Skeletal muscle satellite cell (primary cell): ENCODE measurements around the gene LNX1.
A peak's percentile ranks its signal among the peaks of the same experiment; 100 is the strongest.
"Not testable (repeated sequence)": the region's sequence is repeated elsewhere in the genome, so short reads cannot be mapped to it uniquely, and the experiment has no call there.

Experiments
- H3K27me3 ChIP-seq: 2 replicates; pipeline ENCODE4 v1.7.0; 2013; ENCODE audit warnings: low read length; ENCODE audit not compliant: control insufficient read depth, insufficient read depth
- H3K36me3 ChIP-seq: 2 replicates; pipeline ENCODE4 v1.7.0; 2013; ENCODE audit warnings: mild to moderate bottlenecking, control low read depth, low read length; ENCODE audit not compliant: insufficient read depth
- H3K4me1 ChIP-seq: 2 replicates; pipeline ENCODE4 v1.7.0; 2013; ENCODE audit warnings: low read length; ENCODE audit not compliant: control insufficient read depth, insufficient read depth
- H3K4me2 ChIP-seq: 2 replicates; pipeline ENCODE4 v1.7.0; 2013; ENCODE audit warnings: mild to moderate bottlenecking, low read length
- H3K4me3 ChIP-seq: 2 replicates; pipeline ENCODE4 v1.7.0; 2013; ENCODE audit warnings: low read length
- H3K9ac ChIP-seq: 2 replicates; pipeline ENCODE4 v1.7.0; 2013; ENCODE audit warnings: mild to moderate bottlenecking, low read depth, low read length, moderate library complexity
- H3K9me3 ChIP-seq: replicated peaks from 2 replicates; pipeline ENCODE4 v1.7.0; 2013; ENCODE audit warnings: mild to moderate bottlenecking, control low read depth, low read length

Gene LNX1

DNA sequence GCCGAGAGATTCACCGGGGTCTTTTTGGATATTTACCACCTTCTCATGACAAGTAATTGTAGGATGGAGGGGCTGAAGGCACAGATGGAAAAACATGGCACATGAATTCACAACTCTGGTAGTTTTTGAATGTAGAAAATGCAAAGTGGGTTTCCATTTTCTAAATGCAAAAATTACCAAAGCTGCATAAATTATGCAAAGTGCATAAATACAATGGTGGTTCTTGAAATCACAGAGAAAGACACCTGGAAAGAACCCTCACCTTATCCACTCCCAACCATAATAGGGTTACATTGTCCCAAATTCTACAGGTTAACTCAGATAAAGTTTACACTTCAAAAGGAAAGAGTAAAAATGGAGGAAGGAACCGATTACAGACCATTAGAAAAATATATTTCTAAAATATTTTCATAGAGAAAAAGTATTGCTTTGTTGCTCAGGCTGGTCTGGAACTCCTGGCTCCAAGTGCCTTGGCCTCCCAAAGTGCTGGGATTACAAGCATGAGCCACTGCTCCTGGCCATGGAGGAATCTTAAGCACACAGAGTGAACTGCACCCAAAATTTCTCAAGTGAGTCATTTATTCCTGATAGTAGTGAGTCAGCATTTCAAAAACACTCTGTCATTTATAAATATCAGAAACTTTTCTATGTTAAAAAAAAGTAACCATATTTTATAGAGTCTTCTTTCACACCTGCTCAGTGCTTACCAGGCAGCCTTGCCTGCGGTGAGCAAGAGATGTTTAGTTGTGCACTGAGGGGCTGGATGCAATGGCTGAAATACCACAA lies 112.4 kb downstream of the LNX1 start:
- no peak overlapping the region for H3K4me3 ChIP-seq
- no peaks in the 10 kb centered on the region for H3K27me3 ChIP-seq
- peaks cover 2% of the 10 kb centered on the region for H3K36me3 ChIP-seq
- H3K4me2 ChIP-seq = peak overlapping the region; percentile 30
- H3K4me1 ChIP-seq = peaks cover 57% of the 10 kb centered on the region
- H3K9ac ChIP-seq = peak overlapping the region; percentile 49
- H3K9me3 ChIP-seq = no peaks in the 10 kb centered on the region

GRCh38 chr4:53477636-53478035 lies 113.7 kb downstream of the LNX1 start:
- Histone ChIP-seq H3K27me3 (no peaks in the 10 kb centered on the region), H3K36me3 (peaks cover 2% of the 10 kb centered on the region), H3K4me2 (no peak overlapping the region), H3K9me3 (no peaks in the 10 kb centered on the region), H3K4me3 (no peak overlapping the region), H3K4me1 (peaks cover 57% of the 10 kb centered on the region), H3K9ac (no peak overlapping the region)

GRCh38 chr4:53477038-53477565 lies 114.2 kb downstream of the LNX1 start:
- H3K9ac ChIP-seq = peak overlapping the region; percentile 63
- H3K4me2 ChIP-seq = peak overlapping the region; percentile 55
- peaks cover 57% of the 10 kb centered on the region for H3K4me1 ChIP-seq
- no peaks in the 10 kb centered on the region for H3K9me3 ChIP-seq
- H3K4me3 ChIP-seq = peak overlapping the region; percentile 30
- peaks cover 2% of the 10 kb centered on the region for H3K36me3 ChIP-seq
- H3K27me3 ChIP-seq = no peaks in the 10 kb centered on the region

GRCh38 chr4:53476232-53477037 lies 114.9 kb downstream of the LNX1 start:
- no peaks in the 10 kb centered on the region for H3K27me3 ChIP-seq
- peak overlapping the region; percentile 30 for H3K4me3 ChIP-seq
- H3K4me2 ChIP-seq = peak overlapping the region; percentile 55
- peaks cover 57% of the 10 kb centered on the region for H3K4me1 ChIP-seq
- H3K9me3 ChIP-seq = no peaks in the 10 kb centered on the region
- peak overlapping the region; percentile 63 for H3K9ac ChIP-seq
- peaks cover 2% of the 10 kb centered on the region for H3K36me3 ChIP-seq

DNA sequence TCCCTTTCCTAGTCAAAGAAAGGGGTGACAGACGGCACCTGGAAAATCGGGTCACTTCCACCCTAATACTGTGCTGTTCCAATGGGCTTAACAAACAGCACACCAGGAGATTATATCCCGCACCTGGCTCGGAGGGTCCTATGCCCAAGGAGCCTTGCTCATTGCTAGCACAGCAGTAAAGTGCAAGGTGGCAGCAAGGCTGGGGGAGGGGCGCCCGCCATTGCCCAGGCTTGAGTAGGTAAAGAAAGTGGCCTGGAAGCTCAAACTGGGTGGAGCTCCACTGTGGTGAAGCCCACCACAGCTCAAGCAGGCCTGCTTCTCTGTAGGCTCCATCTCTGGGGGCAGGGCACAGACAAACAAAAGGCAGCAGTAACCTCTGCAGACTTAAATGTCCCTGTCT lies 124.7 kb downstream of the LNX1 start:
- H3K4me3 ChIP-seq, H3K4me1 ChIP-seq, H3K9me3 ChIP-seq, H3K36me3 ChIP-seq, H3K27me3 ChIP-seq, H3K4me2 ChIP-seq, H3K9ac ChIP-seq: not testable (repeated sequence)

- Histone ChIP-seq H3K27me3 (no peaks in the 10 kb centered on the region), H3K4me1 (no peaks in the 10 kb centered on the region), H3K4me3 (no peak overlapping the region), H3K9ac (no peak overlapping the region), H3K36me3 (peaks cover 11% of the 10 kb centered on the region), H3K9me3 (no peaks in the 10 kb centered on the region), H3K4me2 (no peak overlapping the region)
Measured at GRCh38 chr4:53465891-53466290, 125.4 kb downstream of the LNX1 start.

DNA sequence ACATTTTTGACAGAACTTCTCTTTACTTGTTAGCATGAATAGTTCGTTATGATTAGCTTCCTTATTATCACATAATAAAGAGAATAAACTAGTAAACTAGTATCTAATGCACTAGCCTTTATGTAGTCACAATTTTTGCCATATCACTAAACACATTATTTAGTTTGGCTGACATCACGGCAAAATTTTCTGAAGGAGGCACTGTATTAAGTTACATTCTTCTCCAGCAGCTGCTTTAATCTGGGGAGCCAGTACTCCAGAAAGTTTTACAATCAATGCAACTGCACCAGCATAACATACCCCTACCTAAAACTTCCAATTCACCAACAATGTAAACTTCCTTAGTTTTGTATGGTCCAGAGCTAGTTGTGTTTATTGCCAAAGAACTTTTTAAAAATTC lies 126.0 kb downstream of the LNX1 start:
- Histone ChIP-seq H3K4me1 (no peaks in the 10 kb centered on the region), H3K27me3 (no peaks in the 10 kb centered on the region), H3K9ac (no peak overlapping the region), H3K9me3 (no peaks in the 10 kb centered on the region), H3K36me3 (peaks cover 13% of the 10 kb centered on the region), H3K4me3 (no peak overlapping the region), H3K4me2 (no peak overlapping the region)

DNA sequence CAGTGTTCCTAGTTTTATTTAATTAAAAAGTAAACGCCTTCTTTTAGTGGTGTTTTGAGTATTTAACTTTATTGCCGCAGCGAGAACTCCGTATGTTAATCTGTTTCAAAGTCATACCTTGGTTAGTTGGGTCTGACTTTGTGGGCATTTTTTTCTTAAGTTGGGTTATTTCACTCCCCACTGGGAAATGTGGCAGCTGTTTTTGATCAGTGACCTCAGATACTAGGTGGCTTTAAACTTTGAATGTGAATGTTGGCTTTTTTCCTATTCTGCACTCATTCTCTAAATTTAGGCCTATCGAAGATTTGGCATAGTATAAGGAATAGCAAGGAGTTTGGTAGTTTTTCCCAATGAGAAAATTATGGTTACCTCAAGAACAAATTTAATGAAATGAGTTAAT lies 127.9 kb downstream of the LNX1 start:
- Histone ChIP-seq H3K4me3 (no peak overlapping the region), H3K36me3 (peaks cover 18% of the 10 kb centered on the region), H3K9me3 (no peaks in the 10 kb centered on the region), H3K4me2 (no peak overlapping the region), H3K9ac (no peak overlapping the region), H3K4me1 (peaks cover 7% of the 10 kb centered on the region), H3K27me3 (no peaks in the 10 kb centered on the region)

- Histone ChIP-seq H3K36me3 (peaks cover 27% of the 10 kb centered on the region), H3K4me3 (no peak overlapping the region), H3K27me3 (no peaks in the 10 kb centered on the region), H3K4me2 (no peak overlapping the region), H3K9ac (no peak overlapping the region), H3K4me1 (peaks cover 7% of the 10 kb centered on the region), H3K9me3 (no peaks in the 10 kb centered on the region)
Measured at GRCh38 chr4:53461244-53461643, 130.0 kb downstream of the LNX1 start.

GRCh38 chr4:53459548-53459947 lies 131.7 kb downstream of the LNX1 start:
- H3K4me2 ChIP-seq = no peak overlapping the region
- peaks cover 43% of the 10 kb centered on the region for H3K36me3 ChIP-seq
- H3K4me3 ChIP-seq = no peak overlapping the region
- H3K9me3 ChIP-seq = no peaks in the 10 kb centered on the region
- no peak overlapping the region for H3K9ac ChIP-seq
- no peaks in the 10 kb centered on the region for H3K27me3 ChIP-seq
- H3K4me1 ChIP-seq = peaks cover 7% of the 10 kb centered on the region

- H3K9ac ChIP-seq = no peak overlapping the region
- H3K9me3 ChIP-seq = no peaks in the 10 kb centered on the region
- peaks cover 52% of the 10 kb centered on the region for H3K36me3 ChIP-seq
Measured at GRCh38 chr4:53456178-53456577, 135.1 kb downstream of the LNX1 start.

More at GRCh38 chr4:53456178-53456577, 135.1 kb downstream of the LNX1 start:
- no peak overlapping the region for H3K4me3 ChIP-seq
- no peak overlapping the region for H3K4me2 ChIP-seq
- peaks cover 7% of the 10 kb centered on the region for H3K4me1 ChIP-seq
- H3K27me3 ChIP-seq = no peaks in the 10 kb centered on the region
